ENCODE measurements around the gene FRMD7.

- TF ChIP-seq ZNF292 (CRISPR knock-in tag; IDR thresholded peaks at IDR 0.05; ENCODE audit: borderline replicate concordance, low read depth) (no peak), ZBTB44 (CRISPR knock-in tag; IDR thresholded peaks at IDR 0.05) (no peak), MIER3 (CRISPR knock-in tag; IDR thresholded peaks at IDR 0.05; ENCODE audit: borderline replicate concordance) (no peak), CTCF (CRISPR knock-in tag; IDR thresholded peaks at IDR 0.05) (no peak), IRX3 (CRISPR knock-in tag; IDR thresholded peaks at IDR 0.05; ENCODE audit: borderline replicate concordance, low read depth) (no peak), ZNF691 (CRISPR knock-in tag; IDR thresholded peaks at IDR 0.05; ENCODE audit: borderline replicate concordance, low read depth) (no peak), REST (IDR thresholded peaks at IDR 0.05; ENCODE audit: borderline replicate concordance in 1 of 2, low read depth in 1 of 2, low read length in 2 of 2) (no peak), CEBPB (IDR thresholded peaks at IDR 0.05; ENCODE audit: borderline replicate concordance, low read depth, low read length) (no peak), ZBTB26 (CRISPR knock-in tag; IDR thresholded peaks at IDR 0.05; ENCODE audit: borderline replicate concordance) (no peak), MLLT10 (CRISPR knock-in tag; IDR thresholded peaks at IDR 0.05) (no peak)
Measured at GRCh38 chrX:132033166-132033565, 94.7 kb downstream of the FRMD7 start.
